GM21526 (cell line): ENCODE results near the gene TRPC4AP.

Experiments
- ATAC-seq: cut with Tn5 transposase; IDR thresholded peaks from one replicate; pipeline ENCODE4 v1.9.1; 2021; ENCODE audit warnings: moderate library complexity; ENCODE audit not compliant: unreplicated experiment, low FRiP score

TRPC4AP gene

DNA sequence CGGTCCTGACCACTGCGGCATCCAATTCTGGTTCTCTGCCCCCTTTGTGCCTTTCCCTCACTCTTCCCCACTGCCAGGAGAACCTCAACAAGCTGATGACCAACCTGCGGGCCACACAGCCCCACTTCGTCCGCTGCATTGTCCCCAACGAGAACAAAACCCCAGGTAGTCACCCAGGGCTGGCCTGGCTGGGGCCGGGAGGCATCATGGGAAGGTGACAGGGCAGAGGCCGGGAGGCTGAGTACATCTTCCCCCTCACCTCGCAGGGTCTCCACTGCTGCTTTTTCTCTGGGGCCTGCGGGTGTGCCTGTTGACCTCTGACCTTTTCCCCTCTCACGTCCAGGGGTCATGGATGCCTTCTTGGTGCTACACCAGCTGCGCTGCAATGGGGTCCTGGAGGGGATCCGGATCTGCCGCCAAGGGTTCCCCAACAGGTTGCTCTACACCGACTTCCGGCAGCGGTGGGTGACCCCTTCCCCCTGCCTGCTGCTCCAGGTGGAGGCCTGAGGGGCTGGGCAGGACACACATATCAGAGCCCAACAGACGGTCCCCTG is 101.9 kb downstream of the TRPC4AP start:
- no peak for ATAC-seq

DNA sequence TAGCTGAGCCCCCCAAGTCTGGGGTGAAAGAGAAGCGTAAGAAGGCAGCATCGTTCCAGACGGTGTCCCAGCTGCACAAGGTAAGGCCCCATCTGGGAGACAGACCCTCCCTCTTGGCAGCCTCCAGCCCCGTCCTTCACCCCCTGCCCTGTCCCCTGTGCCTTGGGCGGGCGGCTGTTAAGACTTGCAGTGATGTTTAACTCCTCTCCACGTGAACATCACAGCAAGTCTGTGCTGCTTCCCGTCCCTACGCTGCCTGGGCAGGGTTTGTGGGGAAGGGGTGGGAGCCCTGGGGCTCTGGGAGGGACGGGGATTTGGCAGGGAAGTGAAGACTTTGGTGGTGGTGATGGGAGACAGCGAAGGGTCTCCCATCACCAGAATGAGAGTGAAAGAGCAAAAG is 102.4 kb downstream of the TRPC4AP start:
- no peak for ATAC-seq

DNA sequence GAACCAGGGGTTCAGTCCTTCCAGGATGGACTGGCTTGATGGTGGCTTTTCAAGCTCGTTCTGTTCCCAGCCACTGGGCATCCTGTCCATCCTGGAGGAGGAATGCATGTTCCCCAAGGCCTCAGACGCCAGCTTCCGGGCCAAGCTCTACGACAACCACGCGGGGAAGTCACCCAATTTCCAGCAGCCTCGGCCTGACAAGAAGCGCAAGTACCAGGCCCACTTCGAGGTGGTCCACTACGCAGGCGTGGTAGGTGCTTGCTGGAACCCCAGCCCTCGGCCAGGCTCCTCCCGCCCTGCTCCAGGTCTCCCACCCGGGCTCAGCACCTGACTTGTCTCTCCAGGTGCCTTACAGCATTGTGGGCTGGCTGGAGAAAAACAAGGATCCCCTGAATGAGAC is 102.9 kb downstream of the TRPC4AP start:
- ATAC-seq, result no peak

DNA sequence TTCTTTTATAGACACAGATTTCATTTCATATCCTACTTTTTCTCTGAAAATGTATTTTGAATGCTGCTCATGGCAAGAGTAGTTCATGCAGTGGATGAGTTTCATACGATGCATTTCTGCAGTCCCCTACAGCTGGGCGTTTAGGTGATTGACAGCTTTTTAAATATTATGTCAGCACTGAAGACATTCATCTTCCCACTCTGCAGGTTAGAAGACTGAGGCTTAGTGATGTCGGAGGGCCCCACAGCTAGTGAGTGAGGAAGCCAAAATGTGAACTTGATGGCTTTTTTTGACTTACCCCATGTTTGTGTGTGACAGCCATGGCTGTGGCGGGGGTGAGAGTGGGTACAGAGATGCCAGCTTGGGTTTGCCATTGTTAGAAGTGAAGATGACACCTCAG is 103.5 kb downstream of the TRPC4AP start:
- no peak for ATAC-seq

DNA sequence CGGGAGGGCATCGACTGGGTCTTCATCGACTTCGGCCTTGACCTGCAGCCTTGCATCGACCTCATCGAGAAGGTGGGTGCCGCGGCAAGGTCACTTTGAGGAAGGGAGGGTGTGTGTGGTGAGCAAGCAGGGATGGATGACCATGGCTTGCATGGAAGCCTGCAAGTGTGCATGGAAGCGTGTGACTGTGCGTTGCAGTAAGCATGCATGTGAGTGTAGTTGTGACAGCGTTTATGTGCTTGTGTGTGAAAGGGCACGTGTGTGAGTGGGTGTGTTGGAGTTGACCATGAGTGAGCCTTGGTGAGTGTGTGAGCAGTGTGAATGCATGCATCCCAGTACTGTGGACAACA is 104.4 kb downstream of the TRPC4AP start:
- ATAC-seq, result no peak

DNA sequence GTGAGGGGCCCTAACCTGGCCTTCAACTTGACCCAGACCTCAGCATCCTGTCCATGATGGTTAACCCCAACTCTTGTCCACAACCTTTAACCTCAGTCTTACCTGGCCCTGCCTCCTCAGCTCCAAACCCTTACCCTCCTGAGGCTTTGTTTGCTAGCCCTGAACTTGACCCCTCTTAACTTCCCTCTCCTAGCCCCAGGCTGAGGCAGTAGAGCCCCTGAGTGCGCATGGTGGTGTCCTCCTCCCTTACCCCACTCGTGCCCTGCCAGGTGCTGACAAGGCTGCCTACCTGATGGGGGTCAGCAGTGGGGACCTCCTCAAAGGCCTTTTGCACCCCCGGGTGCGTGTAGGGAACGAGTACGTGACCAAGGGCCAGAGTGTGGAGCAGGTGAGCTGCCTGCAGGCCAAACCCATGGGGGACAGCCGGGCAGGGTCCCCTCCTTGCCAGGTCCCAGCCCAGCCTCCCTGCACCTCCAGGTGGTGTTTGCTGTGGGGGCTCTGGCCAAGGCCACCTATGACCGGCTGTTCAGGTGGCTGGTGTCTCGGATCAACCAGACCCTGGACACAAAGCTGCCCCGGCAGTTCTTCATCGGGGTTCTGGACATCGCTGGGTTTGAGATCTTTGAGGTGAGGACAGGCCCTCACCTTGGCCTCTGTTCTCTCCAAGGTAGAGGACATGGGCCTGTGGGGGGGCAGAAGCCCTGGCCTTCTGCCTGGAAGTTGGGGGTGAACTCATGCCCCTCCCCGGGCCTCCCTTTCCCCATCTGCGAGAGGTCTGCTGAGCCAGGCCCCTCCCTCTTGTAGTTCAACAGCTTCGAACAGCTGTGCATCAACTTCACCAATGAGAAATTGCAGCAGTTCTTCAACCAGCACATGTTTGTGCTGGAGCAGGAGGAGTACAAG is 105.1 kb downstream of the TRPC4AP start:
- ATAC-seq, result no peak

DNA sequence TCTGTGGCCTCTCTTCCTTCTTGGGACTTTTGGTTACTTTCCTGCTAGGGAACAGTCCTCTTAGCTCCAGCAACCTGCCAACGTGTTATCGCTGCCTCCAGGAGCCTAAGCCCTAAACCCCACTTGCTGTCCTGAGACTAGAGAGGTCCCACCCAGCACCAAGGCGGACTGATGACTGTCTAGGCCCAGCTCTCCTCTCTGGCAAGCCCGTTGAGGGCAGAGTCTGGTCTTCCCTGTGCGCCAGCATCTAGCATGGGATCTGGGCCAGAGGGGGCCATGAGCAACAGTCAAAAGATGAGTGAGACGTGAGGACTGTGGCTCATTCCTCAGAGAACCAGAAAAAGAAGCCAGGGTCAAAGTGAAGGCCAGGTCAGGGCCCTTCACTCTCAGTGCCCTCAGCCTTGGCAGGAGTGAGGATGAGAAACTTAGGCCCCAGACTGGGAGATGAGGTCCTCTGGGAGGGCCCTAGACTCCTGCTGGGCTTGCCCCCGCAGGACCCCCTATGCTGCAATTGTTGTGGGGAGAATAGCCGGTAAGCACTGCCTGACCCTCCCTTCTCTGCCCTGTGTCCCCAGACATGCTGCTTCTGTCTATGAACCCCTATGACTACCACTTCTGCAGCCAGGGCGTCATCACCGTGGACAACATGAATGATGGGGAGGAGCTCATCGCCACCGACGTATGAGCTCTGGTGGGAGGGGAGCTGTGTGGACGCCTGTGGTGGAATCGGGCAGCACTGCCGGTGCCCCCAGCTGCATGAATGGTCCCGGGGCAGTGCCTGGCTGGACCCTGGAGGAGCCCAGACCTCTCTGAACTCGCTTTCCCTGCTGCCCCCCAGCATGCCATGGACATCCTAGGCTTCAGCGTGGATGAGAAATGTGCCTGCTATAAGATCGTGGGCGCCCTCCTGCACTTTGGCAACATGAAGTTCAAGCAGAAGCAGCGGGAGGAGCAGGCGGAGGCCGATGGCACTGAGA is 106.0 kb downstream of the TRPC4AP start:
- no peak for ATAC-seq

DNA sequence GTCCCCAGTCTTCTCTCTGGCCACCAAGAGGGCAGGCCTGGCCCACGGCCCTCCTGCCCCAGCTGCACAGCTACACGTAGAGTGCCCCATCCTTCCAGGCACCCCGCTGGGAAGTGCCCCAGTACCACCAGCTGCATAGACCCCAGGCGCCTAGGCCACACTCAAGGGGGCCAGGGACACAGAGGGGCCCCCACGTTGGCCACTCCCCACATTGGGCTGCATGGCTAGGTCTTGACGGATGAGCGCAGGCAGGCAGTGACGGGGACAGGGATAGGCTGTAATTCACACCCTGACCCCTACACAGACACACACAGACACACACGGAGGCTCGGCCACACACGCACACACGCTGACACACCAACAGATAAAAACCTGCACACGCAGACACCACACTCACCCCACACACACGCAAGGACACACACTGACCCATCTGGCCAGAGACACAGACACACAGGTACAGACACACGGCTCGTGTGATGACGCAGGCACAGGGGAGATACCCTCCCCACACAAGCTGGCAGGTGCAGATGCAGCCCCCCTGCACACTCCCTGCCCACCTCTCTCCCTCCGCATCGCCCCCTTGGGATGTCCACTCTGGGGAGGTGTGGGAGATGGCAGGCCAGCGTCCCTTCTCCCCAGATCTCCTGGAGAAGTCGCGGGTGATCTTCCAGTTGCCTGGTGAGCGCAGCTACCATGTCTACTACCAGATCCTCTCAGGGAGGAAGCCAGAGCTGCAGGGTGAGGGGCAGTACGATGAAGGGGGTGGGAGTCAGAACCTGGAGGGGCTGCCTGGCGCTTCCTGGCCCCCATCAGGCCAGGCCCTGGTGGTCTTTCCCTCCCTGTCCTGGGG is 106.9 kb downstream of the TRPC4AP start:
- no peak for ATAC-seq

DNA sequence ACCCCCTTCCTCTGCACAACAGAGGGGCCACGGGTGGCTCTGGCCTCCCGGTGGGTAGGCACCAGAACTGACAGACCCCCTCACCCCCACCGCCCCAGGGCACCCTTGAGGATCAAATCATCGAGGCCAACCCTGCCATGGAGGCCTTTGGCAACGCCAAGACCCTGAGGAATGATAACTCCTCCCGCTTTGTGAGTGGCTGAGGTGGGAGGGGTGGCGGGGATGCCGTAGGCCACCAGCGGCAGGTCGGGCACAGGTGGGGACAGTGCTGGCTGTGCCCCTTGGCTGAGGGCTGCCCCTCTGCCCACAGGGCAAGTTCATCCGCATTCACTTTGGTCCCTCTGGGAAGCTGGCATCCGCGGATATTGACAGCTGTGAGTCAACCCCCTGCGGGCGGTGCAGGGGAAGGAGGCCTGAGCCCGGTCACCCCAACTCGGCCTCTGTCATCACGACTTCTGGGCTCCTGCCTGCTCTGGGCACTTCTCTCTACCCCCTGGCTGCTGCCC is 107.8 kb downstream of the TRPC4AP start:
- ATAC-seq, result no peak

DNA sequence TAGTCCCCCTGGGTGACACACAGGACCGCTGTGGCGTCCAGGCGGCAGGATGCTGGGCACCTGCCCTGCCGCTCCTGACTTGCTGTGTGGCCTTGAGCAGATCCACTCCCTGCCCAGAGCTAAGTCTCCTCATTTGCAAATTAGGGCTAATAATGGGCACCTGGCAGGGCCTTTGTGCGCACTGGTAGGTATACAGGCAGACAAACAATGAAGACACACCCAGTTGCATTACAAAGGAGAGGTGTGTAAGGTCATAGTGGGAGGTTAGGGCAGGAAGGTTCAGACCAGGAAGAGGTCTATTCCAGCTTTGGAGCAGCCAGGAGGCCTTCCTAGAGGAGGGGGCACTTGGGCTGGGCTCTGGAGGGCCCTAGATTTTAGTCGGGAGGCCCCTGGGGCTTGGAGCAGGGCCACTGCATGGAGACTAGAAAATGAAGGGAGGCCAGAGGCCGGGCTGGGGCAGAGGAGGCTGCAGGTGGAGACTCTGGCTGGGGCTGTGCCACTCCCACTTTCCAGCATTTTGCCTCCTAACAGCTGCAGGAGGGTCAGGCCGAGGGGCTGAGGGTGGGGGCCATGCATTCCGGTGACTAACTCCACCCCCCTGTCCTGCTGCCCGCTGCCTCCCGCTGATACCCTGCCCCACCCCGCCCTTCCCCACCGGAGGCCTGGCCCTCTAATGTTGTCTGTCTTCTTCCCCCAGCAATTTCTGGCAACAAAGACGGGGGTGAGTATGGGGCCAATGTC is 108.4 kb downstream of the TRPC4AP start:
- ATAC-seq, result no peak

DNA sequence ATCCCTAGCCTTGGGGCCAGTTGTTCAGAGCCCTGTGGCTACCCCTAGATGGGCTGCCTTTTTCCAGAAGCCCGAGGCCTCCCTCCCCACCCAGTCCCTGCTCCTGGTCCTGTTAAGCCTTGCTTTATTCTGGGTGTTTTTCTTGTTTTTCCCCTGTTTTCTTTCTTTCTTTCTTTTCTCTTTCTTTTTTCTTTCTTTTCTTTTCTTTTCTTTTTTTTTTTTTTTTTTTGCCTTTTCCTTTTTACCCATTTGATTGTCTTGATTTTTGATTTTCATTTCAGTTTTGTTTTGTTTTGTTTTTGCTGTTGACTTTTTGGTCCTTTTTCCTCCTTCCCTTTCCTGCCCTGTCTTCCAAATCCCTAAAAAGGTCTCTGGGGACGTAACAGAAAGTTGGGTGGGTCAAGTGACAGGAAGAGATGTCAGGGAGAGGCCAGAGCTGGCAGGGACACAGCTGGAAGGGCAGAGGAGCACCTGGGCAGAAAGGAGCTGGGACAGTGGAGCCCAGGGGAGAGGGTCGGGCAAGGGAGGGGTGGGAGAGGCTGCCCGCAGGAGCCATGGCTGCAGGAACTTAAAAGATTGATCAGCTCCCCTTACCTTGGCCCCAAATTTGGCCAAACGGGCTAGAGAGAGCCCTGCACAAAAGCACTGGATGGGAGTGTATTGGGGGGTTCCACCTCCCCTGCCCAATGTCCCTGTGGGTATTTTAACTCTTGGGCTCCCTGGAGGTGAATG is 109.4 kb downstream of the TRPC4AP start:
- no peak for ATAC-seq

DNA sequence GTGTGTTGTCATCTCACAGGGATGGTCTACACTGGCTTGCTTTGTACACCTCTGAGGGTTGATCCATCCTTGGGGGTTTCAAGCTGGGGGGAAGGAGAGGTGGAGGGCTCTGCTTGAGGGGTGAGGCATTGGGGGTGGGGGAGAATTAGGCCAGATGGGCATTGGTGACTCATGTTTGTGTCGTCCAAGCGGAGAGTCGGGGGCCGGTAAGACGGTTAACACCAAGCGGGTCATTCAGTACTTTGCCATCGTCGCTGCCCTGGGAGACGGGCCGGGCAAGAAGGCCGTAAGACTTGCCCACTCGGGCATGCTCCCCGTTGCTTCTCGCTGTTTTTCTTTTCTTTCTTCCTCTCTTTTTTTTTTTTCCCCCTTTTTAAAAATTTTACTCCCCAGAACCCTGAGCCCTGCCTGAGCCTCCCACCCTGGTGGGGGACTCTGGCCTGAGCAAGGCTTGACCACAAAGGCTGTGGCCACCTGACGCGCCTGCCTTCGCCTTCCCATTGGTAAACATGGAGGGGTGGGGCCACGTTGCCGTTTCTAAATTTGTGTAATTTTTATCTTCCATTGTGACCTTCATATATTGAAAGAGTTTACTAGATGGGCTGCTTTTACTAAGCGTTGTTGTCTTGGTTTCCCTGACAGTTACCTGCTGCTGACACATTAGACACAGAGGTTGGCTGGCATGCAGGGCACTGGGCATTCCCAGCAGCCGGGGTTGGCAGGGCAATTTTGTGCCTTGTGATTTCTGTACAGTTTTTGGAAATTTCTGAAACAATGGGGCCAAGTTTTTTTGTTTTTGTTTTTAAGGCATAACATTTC is 110.1 kb downstream of the TRPC4AP start:
- ATAC-seq, result no peak

DNA sequence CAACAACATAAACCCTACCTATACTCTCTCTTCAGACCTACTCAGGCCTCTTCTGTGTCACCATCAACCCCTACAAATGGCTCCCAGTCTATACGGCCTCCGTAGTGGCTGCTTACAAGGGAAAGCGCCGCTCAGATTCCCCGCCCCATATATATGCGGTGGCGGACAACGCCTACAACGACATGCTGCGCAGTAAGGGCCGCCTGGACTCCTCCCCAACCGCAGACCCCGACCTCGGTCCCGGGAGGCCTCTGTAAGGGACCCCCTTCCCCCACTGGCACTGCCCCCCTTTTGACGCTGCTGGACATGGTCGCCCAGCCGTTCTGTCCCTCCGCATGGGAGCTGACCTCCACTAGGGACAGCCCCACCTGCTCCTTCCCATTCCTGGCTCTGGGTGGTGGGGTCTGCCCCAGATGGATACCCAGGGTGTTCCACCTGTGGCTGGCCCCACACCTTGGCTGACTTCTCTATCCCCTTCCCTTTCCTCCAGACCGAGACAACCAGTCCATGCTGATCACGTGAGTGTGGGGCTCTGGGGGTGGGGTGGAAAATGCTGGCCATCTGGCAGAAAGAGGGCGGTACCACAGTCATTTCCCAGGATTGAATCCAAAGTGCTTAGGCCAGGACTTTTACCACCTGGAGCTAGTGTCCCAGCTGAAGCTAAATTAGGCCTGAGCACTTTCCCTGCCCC is 111.9 kb downstream of the TRPC4AP start:
- ATAC-seq, result no peak

DNA sequence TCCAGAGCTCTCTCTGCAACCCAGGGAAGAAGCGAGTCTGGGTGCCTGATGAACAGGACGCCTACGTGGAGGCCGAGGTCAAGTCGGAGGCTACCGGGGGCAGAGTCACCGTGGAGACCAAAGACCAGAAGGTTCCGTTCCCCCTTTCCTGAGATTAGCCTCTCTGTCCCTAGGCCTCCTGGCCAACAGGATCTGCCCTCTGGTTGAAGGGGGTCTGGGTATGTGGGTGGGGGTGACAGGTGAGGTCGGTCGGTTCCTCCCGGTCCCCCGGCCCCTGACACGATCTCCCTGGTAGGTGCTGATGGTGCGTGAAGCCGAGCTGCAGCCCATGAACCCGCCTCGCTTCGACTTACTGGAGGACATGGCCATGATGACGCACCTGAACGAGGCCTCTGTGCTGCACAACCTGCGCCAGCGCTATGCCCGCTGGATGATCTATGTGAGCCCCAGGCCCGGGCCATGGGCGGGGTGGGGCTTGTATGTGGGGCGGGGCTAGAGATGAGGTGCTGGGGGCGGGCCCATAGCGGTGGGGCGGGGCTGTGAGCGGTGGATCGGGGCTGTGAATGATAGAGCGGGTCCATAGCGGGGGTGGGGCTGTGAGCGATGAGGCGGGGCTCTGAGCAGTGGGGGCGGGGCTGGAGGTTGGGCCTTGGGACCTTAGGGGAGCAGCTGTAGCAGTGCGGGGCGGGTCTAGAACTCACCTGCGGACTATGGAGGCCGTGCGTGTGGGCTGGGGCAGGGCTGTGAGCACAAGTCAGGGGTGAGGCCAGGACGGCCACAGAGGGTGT is 113.0 kb downstream of the TRPC4AP start:
- ATAC-seq, result no peak

DNA sequence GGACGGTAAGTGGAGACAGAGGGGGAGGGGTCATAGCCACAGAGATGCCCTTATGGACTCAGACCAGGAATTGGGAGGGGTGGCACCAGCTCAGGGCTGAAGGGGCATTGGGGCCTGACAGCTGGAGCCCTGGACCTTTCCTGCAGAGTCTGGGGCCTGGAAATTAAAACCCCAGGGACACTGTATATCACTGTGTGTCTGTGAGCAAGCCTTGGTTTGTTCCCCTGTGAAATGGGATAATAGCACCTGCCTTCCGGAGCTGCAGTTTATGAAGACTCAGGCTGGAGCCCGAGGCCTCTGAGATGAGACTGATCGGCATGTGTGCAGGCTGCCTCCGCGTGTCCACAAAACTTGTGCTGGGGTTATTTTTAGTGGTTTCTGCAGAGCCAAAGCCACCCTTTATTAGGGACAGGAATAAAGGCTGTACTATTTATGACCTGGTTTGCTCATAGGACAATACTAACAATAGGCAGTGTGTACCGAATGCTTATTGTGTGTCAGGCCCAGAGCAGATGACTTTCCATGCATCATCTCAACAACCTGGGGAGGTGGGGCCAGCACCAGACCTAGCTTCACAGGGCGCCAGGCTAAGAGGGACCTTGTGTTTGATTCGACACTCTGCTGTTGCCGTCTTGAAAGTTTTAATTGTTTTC is 114.4 kb downstream of the TRPC4AP start:
- ATAC-seq, result no peak
